Duodenal mucosa (tissue), 2 donors: ENCODE results near the gene TSKU.
"Not testable (repeated sequence)": the region's sequence is repeated elsewhere in the genome, so short reads cannot be mapped to it uniquely, and the experiment has no call there.

Experiments
- H3K27ac ChIP-seq: one replicate; pipeline ENCODE4 v1.7.0; 2013; ENCODE audit warnings: low read depth, low read length
- H3K27me3 ChIP-seq, 2 donors: one replicate each; pipeline ENCODE4 v1.7.0; 2013; ENCODE audit warnings: low read length in 2 of 2, control low read depth in 1 of 2; ENCODE audit not compliant: insufficient read depth in 2 of 2, control insufficient read depth in 1 of 2
- H3K36me3 ChIP-seq, 2 donors: one replicate each; pipeline ENCODE4 v1.7.0; 2013; ENCODE audit warnings: low read length in 2 of 2, control low read depth in 1 of 2; ENCODE audit not compliant: insufficient read depth in 2 of 2, control insufficient read depth in 1 of 2
- H3K4me1 ChIP-seq, 2 donors: one replicate each; pipeline ENCODE4 v1.7.0; 2013; ENCODE audit warnings: low read length in 2 of 2, control low read depth in 1 of 2; ENCODE audit not compliant: insufficient read depth in 2 of 2, control insufficient read depth in 1 of 2
- H3K4me3 ChIP-seq, 2 donors: one replicate each; pipeline ENCODE4 v1.7.0; 2013; ENCODE audit warnings: low read length in 2 of 2, low read depth in 1 of 2
- H3K9ac ChIP-seq, 2 donors: one replicate each; pipeline ENCODE4 v1.7.0; 2013; ENCODE audit warnings: low read length in 2 of 2, low read depth in 1 of 2
- H3K9me3 ChIP-seq, 2 donors: one replicate each; pipeline ENCODE4 v1.7.0; 2013; ENCODE audit warnings: low read length in 2 of 2, control low read depth in 1 of 2; ENCODE audit not compliant: control insufficient read depth in 1 of 2

The TSKU gene

DNA sequence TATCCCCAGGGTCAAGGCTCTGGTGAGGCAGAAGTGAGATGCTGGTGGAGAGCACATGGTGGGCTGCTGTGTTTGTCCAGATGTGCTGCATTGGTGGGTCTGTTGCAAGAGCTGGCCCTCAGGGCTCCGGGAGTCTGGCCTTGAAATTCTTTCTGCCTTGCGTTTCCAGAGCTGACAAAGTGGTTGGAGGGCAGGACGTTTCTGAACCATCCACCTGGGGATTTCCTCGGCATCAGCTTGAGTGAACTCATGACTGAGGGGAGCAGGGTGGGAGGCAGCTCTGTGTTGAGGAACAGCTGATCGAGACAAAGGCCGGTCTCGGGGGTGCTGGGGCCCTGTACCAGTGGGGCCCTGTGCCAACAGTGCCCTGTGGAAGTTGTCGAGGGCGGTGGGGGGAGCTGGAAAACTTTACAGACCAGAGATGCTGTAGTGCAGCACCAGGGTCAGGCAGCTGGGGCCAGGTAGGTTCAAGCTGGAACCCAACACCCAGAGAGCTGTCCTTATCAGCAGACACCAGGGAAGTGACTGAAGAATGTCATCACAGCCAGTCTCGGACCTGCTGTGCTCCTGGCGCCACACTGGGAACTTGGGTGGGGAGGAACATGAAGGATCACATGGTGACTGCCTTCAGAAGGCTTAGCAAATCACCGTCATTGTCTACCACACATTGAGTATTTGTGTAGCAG lies 4.9 kb downstream of the TSKU start:
- Histone ChIP-seq H3K4me3 (no peak overlapping the region), H3K27ac (peak overlapping the region; percentile 16), H3K9ac (peak overlapping the region; percentile 35 to 54), H3K36me3 (no peaks in the 10 kb centered on the region), H3K27me3 (no peaks in the 10 kb centered on the region), H3K9me3 (no peaks in the 10 kb centered on the region), H3K4me1 (peaks cover 63 to 64% of the 10 kb centered on the region in 2 donors)

DNA sequence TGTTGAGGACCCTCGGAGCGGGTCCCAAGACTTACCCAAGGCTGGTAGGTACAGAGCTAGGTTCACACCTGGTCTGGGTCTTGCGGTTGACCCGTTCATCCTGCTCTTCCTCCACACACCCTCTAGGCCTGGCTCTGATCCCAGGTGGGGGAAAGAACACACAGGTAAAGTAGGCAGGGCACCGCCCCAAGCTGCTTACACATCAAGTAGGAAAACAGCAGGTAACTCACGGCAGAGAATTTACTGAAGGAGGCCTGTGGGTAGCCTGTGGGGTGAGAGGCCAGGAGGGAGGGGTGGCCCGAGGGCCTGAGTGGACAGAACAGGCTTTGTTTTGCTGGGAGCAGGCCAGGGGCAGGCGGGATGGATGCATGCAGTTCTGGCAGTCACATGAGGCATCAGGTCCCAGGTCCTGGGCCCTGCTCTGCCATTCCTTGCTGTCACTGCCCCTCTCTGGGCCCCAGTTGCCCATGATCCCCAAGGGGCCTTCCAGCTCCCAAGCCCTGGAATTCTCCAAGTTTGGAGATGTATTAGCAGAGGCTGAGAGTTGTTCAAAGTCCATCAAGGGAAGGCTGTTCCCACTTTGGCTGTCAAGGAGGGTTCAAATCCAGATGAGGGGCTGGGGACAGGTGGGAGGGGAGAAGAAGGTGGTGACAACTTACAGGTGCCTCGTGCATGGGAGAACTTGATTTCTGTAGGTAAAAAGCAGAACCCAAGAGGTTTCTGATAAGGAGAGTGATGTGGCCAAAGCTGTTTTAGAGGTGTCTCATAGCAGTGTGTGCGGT lies 5.7 kb downstream of the TSKU start:
- no peaks in the 10 kb centered on the region for H3K9me3 ChIP-seq
- H3K36me3 ChIP-seq: no peaks in the 10 kb centered on the region
- peaks cover 67 to 72% of the 10 kb centered on the region in 2 donors for H3K4me1 ChIP-seq
- peak overlapping the region; percentile 65 for H3K27ac ChIP-seq
- H3K27me3 ChIP-seq: no peaks in the 10 kb centered on the region
- peak overlapping the region; percentile 35 to 54 for H3K9ac ChIP-seq
- H3K4me3 ChIP-seq: no peak overlapping the region

DNA sequence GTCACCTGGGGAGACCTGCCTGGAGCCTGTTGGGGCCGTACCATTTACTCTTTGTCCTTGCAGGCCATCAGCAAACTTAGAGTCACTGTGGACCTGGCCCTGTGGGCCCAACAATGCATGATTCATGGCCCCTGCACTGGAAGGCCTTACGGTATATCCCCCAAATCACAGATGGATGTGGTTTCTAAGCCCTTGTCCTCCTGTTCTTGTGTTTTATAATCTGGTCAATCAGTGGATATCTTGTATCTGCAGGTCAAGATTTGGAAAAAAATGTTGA lies 6.2 kb downstream of the TSKU start:
- no peak overlapping the region for H3K27ac ChIP-seq
- peak overlapping the region in 1 of 2 donors; percentile 54 for H3K9ac ChIP-seq
- H3K36me3 ChIP-seq: no peaks in the 10 kb centered on the region
- no peaks in the 10 kb centered on the region for H3K9me3 ChIP-seq
- no peaks in the 10 kb centered on the region for H3K27me3 ChIP-seq
- peaks cover 64 to 73% of the 10 kb centered on the region in 2 donors for H3K4me1 ChIP-seq
- no peak overlapping the region for H3K4me3 ChIP-seq

DNA sequence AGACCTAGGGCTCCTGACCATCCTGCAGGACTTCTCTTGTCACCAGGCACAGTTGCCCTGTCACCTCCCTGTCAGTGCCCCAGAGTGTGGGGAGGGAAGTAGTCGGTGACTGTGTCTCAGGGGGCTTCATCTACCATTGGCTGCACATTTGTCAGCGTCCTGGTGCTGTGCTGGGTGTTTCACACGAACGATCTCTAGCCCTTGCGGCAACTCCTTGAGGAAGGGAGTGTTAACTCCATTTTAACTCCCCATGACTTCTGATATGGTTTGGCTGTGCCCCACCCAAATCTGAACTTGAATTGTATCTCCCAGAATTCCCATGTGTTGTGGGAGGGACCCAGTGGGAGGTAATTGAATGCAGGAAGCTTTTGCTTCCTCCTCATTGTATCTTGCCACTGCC lies 7.1 kb downstream of the TSKU start:
- Histone ChIP-seq H3K9me3 (no peaks in the 10 kb centered on the region), H3K4me1 (peaks cover 58 to 67% of the 10 kb centered on the region in 2 donors), H3K9ac (no peak overlapping the region), H3K4me3 (no peak overlapping the region), H3K27me3 (no peaks in the 10 kb centered on the region), H3K27ac (no peak overlapping the region), H3K36me3 (no peaks in the 10 kb centered on the region)

DNA sequence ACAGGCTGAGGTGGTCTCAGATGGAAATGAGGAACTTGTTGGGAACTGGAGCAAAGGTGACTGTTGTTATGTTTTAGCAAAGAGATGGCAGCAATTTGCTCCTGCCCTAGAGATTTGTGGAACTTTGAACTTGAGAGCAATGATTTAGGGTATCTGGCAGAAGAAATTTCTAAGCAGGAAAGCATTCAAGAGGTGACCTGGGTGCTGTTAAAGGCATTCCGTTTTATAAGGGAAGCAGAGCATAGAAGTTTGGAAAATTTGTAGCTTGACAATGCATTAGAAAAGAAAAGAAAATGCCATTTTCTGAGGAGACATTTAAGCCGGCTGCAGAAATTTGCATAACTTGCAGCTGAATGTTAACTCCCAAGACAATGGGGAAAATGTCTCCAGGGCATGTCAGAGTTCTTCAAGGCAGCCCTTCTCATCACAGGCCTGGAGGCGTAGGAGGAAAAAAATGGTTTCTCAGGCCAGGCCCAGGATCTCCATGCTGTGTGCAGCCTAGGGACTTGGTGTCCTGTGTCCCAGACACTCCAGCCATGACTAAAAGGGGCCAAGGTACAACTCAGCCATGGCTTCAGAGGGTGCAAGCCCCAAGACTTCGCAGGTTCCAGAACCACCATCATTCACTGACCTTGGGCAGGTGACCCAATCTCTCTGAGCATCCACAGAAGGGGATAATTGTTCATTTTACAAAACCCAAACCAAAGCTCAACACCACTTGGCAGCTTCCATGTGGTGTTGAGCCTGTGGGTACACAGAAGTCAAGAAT lies 8.0 kb downstream of the TSKU start:
- not testable (repeated sequence) for H3K36me3 ChIP-seq, H3K4me3 ChIP-seq, H3K27ac ChIP-seq, H3K9ac ChIP-seq, H3K9me3 ChIP-seq, H3K27me3 ChIP-seq
- peaks cover 58 to 63% of the 10 kb centered on the region in 2 donors for H3K4me1 ChIP-seq

DNA sequence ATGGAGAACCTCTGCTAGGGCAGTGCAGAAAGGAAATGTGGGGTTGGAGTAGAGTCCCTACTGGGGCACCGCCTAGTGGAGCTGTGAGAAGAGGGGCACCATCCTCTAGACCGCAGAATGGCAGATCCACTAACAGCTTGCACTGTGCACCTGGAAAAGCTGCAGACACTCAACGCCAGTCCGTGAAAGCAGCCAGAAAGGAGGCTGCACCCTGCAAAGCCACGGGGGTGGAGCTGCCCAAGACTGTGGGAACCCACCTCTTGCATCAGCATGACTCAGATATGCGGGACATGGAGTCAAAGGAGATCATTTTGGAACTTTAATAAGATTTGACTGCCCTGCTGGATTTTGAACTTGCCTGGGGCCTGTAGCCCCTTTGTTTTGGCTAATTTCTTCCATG lies 8.7 kb downstream of the TSKU start:
- Histone ChIP-seq H3K4me1 (peaks cover 62 to 64% of the 10 kb centered on the region in 2 donors), H3K27me3 (no peaks in the 10 kb centered on the region), H3K9ac (no peak overlapping the region), H3K4me3 (no peak overlapping the region), H3K9me3 (no peaks in the 10 kb centered on the region), H3K27ac (no peak overlapping the region), H3K36me3 (peaks cover 0 to 8% of the 10 kb centered on the region in 2 donors)

DNA sequence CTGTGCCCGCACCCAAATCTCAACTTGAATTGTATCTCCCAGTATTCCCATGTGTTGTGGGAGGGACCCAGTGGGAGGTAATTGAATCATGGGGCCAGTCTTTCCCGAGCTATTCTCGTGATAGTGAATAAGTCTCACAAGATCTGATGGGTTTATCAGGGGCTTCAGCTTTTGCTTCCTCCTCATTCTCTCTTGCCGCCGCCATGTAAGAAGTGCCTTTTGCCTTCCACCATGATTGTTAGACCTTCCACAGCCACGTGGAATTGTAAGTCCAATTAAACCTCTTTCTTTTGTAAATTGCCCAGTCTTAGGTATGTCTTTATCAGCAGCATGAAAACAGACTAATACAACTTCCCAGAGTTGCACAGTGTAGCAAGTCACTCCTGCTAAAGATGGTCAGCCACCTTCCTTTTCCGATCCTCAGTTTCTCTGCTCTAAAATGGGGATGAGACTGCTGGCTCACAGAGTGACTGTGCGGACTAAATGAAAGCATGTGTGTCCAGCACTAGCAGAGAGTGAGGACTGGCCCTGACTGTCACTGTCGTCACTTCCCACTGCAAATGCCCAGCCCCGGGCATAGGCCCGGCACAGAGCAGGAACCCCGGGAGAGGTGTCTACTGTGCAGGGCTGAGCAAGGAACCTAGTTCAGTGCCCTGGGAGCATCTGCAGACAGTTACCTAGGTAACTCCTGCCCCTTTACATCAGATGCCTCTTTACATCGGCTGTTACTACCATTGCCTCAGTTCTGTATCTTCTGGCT lies 9.5 kb downstream of the TSKU start:
- peaks cover 0 to 8% of the 10 kb centered on the region in 2 donors for H3K36me3 ChIP-seq
- H3K9ac ChIP-seq: no peak overlapping the region
- H3K4me1 ChIP-seq: peaks cover 61 to 64% of the 10 kb centered on the region in 2 donors
- no peaks in the 10 kb centered on the region for H3K9me3 ChIP-seq
- no peaks in the 10 kb centered on the region for H3K27me3 ChIP-seq
- no peak overlapping the region for H3K4me3 ChIP-seq
- H3K27ac ChIP-seq: no peak overlapping the region

DNA sequence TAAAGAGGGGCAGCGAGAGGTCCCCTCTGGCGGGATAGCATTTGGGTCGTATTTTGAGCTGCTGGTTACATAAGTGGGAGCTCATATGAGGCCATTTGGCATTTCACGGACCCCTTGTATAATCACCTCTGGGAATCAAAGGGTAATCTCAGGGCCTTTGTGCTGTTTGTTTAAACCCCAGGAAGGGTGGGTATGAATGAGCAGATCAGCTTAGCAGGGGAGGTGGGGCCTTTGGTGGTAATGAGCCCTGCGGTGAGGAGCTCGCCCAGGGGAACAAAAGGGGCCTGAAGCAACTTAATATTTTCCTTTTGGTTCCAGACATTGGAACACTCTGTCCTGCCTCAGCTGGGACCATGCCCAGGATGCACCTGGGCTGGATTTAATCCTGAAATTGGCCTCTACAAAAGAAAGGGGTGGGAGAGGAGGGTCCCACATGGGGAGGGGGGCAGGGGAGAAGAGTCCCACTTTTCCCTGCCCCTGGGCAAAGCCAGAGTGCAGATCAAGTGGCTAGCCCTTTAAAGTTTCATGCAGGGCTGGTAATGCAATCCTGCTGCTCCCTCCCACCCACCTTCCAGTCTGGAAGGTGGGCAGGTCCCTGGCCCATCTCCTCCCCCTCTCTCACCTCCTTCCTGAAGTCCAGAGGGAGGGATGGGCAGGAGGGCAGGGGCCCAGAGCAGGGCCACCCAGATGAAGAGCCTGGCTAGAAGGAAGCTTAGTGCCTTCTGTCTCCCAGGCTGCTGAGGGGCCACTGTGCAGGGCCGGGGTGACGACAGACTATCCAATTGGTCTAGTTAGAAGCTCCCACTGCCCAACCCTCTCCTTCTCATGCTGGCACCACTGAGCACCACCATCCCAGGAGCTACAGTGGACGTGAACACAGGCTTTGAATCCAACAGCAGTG lies 10.5 kb downstream of the TSKU start:
- no peaks in the 10 kb centered on the region for H3K27me3 ChIP-seq
- peaks cover 60 to 64% of the 10 kb centered on the region in 2 donors for H3K4me1 ChIP-seq
- no peak overlapping the region for H3K4me3 ChIP-seq
- no peak overlapping the region for H3K27ac ChIP-seq
- no peaks in the 10 kb centered on the region for H3K9me3 ChIP-seq
- no peak overlapping the region for H3K9ac ChIP-seq
- H3K36me3 ChIP-seq: peaks cover 0 to 8% of the 10 kb centered on the region in 2 donors
